OCI-LY1 (cell line): ENCODE measurements around the gene SLAMF6.

Source experiments
- CTCF ChIP-seq: fragments of 200-600 bp; sonication (generic), shearing (Covaris generic); IDR thresholded peaks from 2 replicates; pipeline ENCODE4 v1.5.1; 2017; ENCODE audit warnings: mild to moderate bottlenecking, antibody characterized with exemption, low read length, moderate library complexity, mixed read lengths
- EZH2 ChIP-seq: fragments of 200-600 bp; sonication (generic), shearing (Covaris generic); IDR thresholded peaks from 2 replicates; pipeline ENCODE4 v1.8.0; 2017; ENCODE audit warnings: borderline replicate concordance, mixed run types, mild to moderate bottlenecking, antibody characterized with exemption, low read length, moderate library complexity, mixed read lengths

GRCh38 chr1:160496334-160496733, 26.7 kb downstream of the SLAMF6 start:
- TF ChIP-seq CTCF (no peak), EZH2 (no peak)
